CD4-positive, alpha-beta T cell treated with Interleukin-6 at 100 ng/mL for 8 hours (primary cell): ENCODE measurements around the gene LDLRAD2.
"Not testable (repeated sequence)": the region's sequence is repeated elsewhere in the genome, so short reads cannot be mapped to it uniquely, and the experiment has no call there.

Experiments used
- DNase-seq: peaks from one replicate; pipeline ENCODE4 v3.0.0-alpha.2; 2020; ENCODE audit warnings: mixed read lengths, low spot score

The LDLRAD2 gene

DNA sequence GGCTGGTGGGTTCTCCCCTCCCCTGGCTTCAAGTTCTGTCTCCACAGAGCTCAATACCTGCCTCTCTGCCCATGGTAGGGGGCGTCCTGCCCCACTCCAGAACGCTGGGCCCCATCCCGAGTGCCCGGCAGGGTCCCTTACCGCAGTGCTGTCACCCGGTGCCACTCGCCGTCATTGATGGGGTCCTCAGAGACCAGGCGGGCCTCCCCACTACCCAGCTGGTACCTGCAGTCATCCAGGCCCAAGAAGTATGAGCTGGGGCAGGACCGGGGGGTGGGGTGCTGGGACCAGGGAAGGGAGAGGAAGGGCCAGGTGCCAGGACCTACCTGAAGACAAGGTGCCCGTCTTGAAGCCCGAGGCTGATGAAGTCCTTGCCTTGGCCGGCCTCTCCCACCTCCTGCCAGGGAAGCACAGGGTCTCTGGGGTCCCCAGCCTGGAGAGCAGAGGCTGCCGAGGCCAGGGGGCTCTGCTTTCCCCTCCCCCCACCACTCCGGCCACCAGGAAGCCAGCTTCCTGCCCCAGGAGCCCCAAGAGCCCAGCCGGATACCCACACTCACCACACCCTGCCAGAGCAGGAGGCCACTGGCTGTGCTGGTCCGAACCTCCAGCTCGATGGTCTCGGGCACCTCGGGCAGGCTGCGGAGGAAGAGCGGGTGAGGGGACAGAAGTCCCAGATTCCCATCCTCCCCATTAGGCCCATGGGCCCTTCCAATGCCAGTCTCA, 12.1 kb downstream of the LDLRAD2 start:
- DNase-seq: no peak

- no peak for DNase-seq
These were observed 12.9 kb downstream of the LDLRAD2 start for GRCh38 chr1:21824926-21825325.

DNA sequence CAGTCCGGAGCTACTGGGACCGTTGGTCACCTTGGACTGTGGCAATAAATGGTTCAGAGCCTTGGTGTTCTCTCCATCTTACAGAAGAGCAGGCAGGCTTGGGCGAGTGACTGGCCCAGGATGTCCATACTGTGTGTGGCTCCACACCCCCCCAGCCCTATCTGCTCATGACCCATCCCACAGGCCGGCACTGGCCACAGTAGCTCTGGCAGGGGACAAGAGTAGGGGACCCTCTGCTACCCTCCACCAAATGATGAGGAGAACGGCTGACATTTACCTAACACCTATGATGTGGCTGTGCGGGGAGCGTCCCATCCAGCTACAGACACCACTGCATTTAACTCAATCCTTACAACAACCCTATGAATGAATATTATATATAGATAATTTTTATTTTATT, 13.3 kb downstream of the LDLRAD2 start:
- DNase-seq: no peak

DNA sequence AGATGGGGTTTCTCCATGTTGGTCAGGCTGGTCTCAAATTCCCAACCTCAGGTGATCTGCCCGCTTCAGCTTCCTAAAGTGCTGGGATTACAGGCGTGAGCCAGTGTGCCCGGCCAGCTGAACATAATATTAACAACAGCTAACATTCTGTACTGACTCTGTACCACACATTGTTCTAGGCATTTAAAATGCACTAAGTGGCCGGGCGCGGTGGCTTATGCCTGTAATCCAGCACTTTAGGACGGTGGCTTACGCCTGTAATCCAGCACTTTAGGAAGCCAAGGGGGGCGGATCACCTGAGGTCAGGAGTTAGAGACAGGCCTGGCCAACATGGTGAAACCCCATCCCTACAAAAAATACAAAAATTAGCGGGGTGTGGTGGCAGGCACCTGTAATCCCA, 14.6 kb downstream of the LDLRAD2 start:
- not testable (repeated sequence) for DNase-seq

DNA sequence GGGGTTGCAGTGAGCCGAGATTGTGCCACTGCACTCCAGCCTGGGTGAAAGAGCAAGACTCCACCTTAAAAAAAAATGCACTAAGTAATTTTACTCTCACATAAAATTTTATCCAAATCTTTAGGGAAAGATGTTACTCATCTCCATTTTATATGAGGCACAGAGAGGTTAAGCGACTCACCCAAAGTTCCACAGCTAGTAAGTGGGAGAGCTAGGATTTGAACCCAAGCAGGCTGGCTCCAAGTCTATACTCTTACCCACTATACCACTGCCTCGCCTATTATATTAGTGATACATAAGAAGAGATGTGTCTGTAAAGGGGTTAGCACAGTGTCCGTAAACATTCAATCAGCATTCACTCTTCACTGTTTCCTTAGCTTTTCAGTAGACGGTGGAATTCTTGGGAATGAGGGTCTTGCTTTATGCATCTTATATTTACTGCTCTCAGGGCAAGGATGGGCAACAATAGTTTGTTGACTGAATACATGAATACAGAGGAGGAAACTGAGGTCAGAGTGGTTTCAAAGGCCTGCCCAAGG, 15.1 kb downstream of the LDLRAD2 start:
- no peak for DNase-seq

DNA sequence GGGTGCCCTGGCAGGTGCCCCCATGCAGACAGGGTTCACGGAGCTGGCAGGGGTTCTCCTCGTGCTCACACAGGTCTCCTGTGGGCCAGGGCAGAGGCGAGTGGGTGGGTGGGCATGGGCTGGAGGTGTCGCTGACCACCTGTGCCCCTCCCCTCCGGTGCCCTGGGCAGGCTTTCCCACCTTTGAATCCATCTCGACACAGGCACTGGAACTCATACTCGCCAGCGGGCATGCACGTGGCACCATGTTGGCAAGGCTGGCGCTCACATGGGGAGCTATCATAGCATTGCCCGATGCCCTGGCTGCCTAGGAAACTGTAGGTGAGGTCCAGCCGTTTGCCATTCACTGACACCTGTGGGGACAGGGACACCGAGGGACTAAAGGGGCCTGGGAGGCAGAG, 16.0 kb downstream of the LDLRAD2 start:
- no peak for DNase-seq

- no peak for DNase-seq
These were observed 16.6 kb downstream of the LDLRAD2 start for GRCh38 chr1:21828506-21829210.

GRCh38 chr1:21829294-21829693, 17.2 kb downstream of the LDLRAD2 start:
- no peak for DNase-seq

GRCh38 chr1:21830792-21831453, 18.9 kb downstream of the LDLRAD2 start:
- no peak for DNase-seq

GRCh38 chr1:21831454-21831970, 19.4 kb downstream of the LDLRAD2 start:
- no peak for DNase-seq

- no peak for DNase-seq
These were observed 21.4 kb downstream of the LDLRAD2 start for GRCh38 chr1:21833392-21833976.

GRCh38 chr1:21834094-21834493, 22.0 kb downstream of the LDLRAD2 start:
- no peak for DNase-seq

DNA sequence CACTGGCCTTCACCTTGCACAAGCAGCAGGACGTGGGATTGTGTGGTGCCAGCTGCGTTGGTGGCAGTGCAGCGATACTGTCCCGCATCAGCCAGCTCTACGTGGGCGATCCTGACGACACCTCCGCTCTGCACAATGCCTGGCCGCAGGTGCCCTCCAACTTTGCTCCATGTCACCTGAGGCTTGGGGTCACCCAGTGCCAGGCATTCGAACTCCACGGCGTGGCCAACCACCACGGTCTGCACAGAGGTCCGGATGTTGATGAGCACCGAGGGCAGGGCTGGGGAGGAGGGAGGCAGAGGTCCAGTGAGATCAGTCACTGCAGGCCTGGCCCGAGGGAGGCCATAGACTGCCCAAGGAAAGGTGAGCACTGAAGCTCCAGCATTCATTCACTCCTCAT, 22.6 kb downstream of the LDLRAD2 start:
- DNase-seq: no peak

- no peak for DNase-seq
These were observed 23.9 kb downstream of the LDLRAD2 start for GRCh38 chr1:21836010-21836409.

- DNase-seq: no peak
These were observed 24.7 kb downstream of the LDLRAD2 start for GRCh38 chr1:21836729-21837128.

DNA sequence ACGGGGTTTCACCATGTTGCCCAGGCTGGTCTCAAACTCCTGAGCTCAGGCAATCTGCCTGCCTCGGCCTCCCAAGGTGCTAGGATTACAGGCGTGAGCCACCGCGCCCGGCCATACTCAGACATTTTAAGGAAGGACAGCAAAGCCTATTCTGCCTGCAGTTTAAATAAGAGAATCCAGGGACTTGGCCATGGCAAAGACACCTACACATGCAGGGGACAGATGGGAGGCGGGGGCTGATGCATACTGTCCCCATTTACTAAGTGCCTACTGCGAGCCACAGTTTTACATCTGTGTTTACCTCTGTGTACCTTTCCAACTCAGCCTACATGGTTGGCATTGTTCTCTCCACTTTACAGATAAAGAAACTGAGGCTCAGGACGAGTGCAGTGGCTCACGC, 25.4 kb downstream of the LDLRAD2 start:
- no peak for DNase-seq

GRCh38 chr1:21838359-21839157, 26.5 kb downstream of the LDLRAD2 start:
- no peak for DNase-seq

GRCh38 chr1:21839337-21840037, 27.4 kb downstream of the LDLRAD2 start:
- no peak for DNase-seq

DNA sequence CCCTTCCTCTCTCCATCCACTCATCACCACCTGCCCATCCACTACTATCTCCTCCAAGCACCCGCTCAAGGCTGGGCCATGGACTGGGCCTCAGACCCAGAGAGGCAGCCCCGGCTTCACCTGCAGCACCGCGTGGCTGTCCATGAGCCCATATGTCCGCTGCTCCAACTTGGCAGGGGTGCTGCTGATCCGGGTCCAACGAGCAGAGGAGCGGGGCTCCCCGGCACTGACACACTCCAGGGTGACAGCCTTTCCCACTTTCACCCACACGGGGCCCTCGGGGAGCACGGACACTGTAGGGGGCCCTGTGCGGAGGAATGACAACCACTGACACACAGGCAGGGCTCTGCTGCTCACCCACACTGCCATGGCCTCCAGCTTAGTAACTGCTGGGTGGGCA, 28.9 kb downstream of the LDLRAD2 start:
- DNase-seq: no peak

- no peak for DNase-seq
These were observed 29.9 kb downstream of the LDLRAD2 start for GRCh38 chr1:21841852-21842466.
